Measurements from ENCODE around the gene FAF1.

DNA sequence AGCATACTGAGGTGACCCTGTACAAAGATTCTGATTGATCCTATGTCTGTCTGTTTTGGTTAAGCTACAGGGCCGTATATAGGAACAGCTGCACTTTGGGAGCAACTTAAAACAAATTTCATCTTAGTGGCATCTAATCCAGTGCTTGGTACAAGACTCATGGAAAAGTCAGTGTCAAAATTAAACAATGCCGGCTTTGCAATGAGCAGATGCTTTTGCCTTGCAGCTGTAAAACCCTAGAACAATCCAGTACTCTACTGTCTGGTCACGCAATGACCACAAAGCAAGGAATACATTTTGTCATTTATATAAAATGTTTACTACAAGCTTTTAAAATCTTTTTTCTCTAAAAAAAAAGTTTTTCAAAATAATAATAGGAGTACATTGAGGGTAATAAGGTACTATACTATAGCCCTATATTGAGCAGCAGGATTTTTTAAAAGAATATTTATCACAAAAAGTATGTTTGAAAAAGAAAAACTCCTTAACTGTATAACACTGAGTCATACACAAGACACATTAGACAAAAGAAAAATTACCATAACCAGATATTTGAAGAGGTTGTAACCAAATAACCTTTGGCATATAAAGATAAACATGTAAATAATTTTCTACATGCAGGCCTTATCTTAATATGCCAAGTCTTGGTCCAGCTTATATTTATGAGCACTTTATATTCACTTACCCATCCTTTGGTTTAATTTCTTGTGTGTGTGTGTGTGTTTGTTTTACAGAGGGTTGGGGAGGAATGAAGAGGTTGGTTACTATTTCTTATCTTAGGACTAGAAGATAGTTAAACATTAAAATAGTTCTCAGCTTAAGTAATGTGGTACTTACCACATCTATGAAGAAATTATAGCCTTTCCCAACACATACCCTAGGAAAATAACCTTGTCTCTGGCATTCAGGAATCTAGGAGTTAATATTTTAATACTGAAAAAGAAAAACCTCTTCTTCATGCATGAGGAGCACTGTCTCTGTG lies 262.3 kb downstream of the FAF1 start:
- TF ChIP-seq, protein P1, sequence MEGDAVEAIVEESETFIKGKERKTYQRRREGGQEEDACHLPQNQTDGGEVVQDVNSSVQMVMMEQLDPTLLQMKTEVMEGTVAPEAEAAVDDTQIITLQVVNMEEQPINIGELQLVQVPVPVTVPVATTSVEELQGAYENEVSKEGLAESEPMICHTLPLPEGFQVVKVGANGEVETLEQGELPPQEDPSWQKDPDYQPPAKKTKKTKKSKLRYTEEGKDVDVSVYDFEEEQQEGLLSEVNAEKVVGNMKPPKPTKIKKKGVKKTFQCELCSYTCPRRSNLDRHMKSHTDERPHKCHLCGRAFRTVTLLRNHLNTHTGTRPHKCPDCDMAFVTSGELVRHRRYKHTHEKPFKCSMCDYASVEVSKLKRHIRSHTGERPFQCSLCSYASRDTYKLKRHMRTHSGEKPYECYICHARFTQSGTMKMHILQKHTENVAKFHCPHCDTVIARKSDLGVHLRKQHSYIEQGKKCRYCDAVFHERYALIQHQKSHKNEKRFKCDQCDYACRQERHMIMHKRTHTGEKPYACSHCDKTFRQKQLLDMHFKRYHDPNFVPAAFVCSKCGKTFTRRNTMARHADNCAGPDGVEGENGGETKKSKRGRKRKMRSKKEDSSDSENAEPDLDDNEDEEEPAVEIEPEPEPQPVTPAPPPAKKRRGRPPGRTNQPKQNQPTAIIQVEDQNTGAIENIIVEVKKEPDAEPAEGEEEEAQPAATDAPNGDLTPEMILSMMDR (IDR thresholded peaks at IDR 0.05; ENCODE audit: insufficient read depth, low read length, poor library complexity, severe bottlenecking): no peak
- no peak for TF ChIP-seq EZH2phosphoT487 (conservative IDR thresholded peaks at IDR 0.05; ENCODE audit: low read length)
